WTC11 (cell line): ENCODE measurements around the gene AFF3.

Experiments used
- CREB1 ChIP-seq: sonication (generic); formaldehyde crosslinking; IDR thresholded peaks from 2 replicates; pipeline ENCODE4 v1.8.0; 2023; ENCODE audit warnings: mild to moderate bottlenecking, missing genetic modification reagents
- FOXJ3 ChIP-seq: sonication (generic); formaldehyde crosslinking; IDR thresholded peaks from 2 replicates; pipeline ENCODE4 v1.9.0; 2021; ENCODE audit warnings: missing genetic modification reagents, mild to moderate bottlenecking, borderline replicate concordance
- TCF7 ChIP-seq: sonication (generic); formaldehyde crosslinking; IDR thresholded peaks from 2 replicates; pipeline ENCODE4 v1.8.0; 2022; ENCODE audit warnings: mild to moderate bottlenecking, low read depth, missing genetic modification reagents, moderate library complexity
- ZNF416 ChIP-seq: fragments of 250-450 bp; sonication (Bioruptor Pico); IDR thresholded peaks from 2 replicates; pipeline ENCODE4 v1.9.0; 2021; ENCODE audit warnings: mild to moderate bottlenecking, inconsistent platforms
- TF ChIP-seq, protein P1 (sequence below): sonication (generic); formaldehyde crosslinking; IDR thresholded peaks from 2 replicates; pipeline ENCODE4 v1.8.0; 2022; ENCODE audit warnings: mild to moderate bottlenecking, missing genetic modification reagents
- TF ChIP-seq, protein P2 (sequence below): fragments of 200-600 bp; IDR thresholded peaks from 2 replicates; pipeline ENCODE4 v1.8.0; 2022; ENCODE audit warnings: antibody characterized with exemption
- TF ChIP-seq, protein P3 (sequence below): sonication (generic); formaldehyde crosslinking; IDR thresholded peaks from 2 replicates; pipeline ENCODE4 v1.8.0; 2022; ENCODE audit warnings: mild to moderate bottlenecking, missing genetic modification reagents

DNA sequence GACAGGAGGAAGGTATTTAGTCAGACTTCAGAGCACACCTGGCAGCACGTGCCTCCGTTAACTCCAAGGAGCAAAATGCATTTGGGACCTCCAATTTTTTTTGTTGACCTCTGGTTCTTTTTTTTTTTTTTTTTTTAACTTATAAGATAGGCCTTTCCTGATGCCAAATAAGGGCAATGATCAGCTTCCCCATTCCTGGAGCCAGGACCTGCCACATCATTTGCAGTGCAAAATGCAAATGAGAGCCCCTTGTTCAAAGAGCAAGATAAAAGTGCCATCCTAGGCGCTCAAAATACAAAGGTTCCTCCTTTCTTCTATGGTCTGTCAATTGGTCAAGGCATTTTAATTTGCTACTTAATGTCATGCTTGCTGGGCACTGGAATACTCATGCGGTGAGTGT, 519.4 kb downstream of the AFF3 start:
- no peak for TF ChIP-seq ZNF416 (CRISPR knock-in tag)
- TF ChIP-seq, protein P1, sequence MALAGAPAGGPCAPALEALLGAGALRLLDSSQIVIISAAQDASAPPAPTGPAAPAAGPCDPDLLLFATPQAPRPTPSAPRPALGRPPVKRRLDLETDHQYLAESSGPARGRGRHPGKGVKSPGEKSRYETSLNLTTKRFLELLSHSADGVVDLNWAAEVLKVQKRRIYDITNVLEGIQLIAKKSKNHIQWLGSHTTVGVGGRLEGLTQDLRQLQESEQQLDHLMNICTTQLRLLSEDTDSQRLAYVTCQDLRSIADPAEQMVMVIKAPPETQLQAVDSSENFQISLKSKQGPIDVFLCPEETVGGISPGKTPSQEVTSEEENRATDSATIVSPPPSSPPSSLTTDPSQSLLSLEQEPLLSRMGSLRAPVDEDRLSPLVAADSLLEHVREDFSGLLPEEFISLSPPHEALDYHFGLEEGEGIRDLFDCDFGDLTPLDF (CRISPR knock-in tag): no peak
- TF ChIP-seq, protein P2, sequence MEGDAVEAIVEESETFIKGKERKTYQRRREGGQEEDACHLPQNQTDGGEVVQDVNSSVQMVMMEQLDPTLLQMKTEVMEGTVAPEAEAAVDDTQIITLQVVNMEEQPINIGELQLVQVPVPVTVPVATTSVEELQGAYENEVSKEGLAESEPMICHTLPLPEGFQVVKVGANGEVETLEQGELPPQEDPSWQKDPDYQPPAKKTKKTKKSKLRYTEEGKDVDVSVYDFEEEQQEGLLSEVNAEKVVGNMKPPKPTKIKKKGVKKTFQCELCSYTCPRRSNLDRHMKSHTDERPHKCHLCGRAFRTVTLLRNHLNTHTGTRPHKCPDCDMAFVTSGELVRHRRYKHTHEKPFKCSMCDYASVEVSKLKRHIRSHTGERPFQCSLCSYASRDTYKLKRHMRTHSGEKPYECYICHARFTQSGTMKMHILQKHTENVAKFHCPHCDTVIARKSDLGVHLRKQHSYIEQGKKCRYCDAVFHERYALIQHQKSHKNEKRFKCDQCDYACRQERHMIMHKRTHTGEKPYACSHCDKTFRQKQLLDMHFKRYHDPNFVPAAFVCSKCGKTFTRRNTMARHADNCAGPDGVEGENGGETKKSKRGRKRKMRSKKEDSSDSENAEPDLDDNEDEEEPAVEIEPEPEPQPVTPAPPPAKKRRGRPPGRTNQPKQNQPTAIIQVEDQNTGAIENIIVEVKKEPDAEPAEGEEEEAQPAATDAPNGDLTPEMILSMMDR: no peak
- no peak for TF ChIP-seq TCF7 (CRISPR knock-in tag)
- TF ChIP-seq, protein P3, sequence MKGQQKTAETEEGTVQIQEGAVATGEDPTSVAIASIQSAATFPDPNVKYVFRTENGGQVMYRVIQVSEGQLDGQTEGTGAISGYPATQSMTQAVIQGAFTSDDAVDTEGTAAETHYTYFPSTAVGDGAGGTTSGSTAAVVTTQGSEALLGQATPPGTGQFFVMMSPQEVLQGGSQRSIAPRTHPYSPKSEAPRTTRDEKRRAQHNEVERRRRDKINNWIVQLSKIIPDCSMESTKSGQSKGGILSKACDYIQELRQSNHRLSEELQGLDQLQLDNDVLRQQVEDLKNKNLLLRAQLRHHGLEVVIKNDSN (CRISPR knock-in tag): no peak
- no peak for TF ChIP-seq CREB1 (CRISPR knock-in tag)
- no peak for TF ChIP-seq FOXJ3 (CRISPR knock-in tag)
